Adrenal gland (tissue), 5 donors: ENCODE results near the gene PTPRH.

Experiments used
- CTCF ChIP-seq, 6 experiments: fragments of 450-650 bp in 4 of 6; fragments of 200-600 bp in 2 of 6; sonication (generic) in 1 of 6; IDR thresholded peaks; 1 replicate in 5 of 6; 2 replicates in 1 of 6; pipeline versions ENCODE4 v1.5.1 to v1.8.0; 2016 to 2021; ENCODE audit warnings: antibody characterized with exemption in 6 of 6, mild to moderate bottlenecking in 2 of 6, moderate library complexity in 1 of 6
- POLR2A ChIP-seq, 2 donors: fragments of 450-650 bp; IDR thresholded peaks; one replicate each; pipeline ENCODE4 v1.6.1; 2017; ENCODE audit warnings: antibody characterized with exemption in 2 of 2, mild to moderate bottlenecking in 2 of 2, moderate library complexity in 1 of 2
- donor health status: DM: no; HTN: no; CAD: no.

- TF ChIP-seq CTCF (IDR thresholded peaks at IDR 0.05): no peak
- no peak for TF ChIP-seq POLR2A (IDR thresholded peaks at IDR 0.05)
These were observed 48.4 kb upstream of the PTPRH start for GRCh38 chr19:55257461-55258420.
